SIG-M5 treated with dmso at 0.1 percent for 504 hours (cell line): ENCODE results near the gene UBE2N.

Experiments
- DNase-seq: peaks from one replicate; lab custom pipeline; 2025; ENCODE audit not compliant: unreplicated experiment; lab: John Stamatoyannopoulos, UW

UBE2N gene, protein sequence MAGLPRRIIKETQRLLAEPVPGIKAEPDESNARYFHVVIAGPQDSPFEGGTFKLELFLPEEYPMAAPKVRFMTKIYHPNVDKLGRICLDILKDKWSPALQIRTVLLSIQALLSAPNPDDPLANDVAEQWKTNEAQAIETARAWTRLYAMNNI

DNA sequence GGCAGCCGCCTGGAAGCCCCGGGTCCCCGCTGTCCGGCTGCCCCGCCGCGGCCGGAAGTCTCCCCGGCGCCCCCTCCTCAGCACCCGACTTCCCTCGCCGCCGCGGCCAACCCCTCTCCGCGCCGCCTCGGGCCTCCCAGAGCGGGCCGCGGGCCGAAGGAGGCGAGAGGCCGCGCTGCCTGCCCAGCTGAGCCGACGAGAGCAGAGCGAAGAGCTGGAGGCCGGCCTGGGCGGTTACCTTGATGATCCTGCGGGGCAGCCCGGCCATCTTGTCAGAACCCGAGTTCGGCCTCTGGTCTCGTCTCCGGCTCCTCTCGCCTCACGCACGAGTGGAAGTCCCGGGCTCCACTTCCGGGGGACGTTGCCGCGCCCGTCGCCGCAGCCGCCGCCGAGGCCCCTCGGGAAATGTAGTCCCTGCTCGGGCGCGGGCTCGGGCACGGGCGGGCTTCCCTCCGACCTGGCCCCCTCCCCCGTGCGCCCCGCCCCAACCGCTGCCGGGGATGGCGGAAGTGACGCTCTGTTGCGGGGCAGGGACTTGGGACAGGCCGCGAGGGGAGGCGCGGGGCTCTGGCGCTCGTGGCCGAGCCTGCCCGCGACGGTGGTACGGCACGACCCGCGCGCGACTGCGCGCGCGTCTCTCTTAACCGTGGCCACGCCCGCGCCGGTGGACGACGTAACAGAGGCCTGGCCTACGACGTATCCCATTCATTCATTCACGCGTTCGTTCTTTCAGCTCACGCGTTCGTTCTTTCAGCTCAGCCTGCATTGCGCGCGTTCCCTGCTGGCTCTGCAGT, at the start of gene UBE2N:
TSS of gene UBE2N (minus strand) at position 331 of the 794 bp plus-strand sequence. CDS start at position 268, 63 bp downstream.
- DNase-seq: peak; percentile 96

DNA sequence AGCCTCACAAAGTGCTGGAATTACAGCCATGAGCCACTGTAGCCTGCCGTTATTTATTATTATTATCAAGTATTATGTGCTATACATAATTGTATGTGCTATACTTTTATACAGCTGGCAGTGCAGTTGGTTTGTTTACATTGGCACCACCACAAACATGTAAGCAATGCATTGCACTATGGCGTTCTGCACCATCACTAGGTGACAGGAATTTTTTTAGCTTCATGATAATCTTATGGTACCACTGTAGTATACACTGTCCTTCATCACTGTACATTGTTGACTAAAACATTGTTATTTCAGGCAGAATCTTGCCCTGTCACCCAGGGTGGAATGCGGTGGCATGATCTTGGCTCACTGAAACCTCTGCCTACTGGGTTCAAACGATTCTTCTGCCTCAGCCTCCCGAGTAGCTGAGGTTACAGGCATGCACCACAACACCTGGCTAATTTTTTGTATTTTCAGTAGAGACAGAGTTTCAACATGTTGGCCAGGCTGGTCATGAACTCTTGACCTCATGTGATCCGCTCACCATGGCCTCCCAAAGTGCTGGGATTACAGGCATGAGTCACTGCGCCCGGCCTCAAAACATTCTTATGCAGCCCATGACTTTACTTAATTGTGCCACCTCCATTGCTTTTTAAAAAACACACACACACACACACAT, 42.7 kb upstream of the UBE2N start:
- DNase-seq: no peak

DNA sequence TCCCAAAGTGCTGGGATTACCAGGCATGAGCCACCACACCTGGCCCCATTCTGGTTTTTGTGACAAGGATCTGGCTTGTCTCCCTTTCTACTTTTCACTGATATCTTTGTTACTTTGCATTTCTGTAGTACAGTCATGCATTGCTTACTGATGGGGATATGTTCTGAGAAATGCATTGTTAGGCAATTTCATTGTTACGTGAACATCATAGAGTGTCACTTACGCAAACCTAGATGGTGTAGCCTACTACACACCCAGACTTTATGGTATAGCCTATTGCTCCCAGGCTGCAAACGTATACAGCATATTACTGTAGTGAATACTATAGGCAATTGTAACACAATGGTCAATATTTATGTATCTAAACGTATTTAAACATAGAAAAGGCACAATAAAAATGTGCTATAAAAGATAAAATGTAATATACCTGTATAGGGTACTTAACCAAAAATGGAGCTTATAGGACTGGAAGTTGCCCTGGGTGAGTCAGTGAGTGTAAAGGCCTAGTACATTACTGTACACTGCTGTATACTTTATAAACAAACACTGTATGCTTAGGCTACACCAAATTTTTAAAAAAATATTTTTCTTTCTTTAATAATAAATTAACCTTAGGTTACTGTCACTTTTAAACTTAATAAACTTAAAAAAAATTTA, 41.5 kb upstream of the UBE2N start:
- no peak for DNase-seq

DNA sequence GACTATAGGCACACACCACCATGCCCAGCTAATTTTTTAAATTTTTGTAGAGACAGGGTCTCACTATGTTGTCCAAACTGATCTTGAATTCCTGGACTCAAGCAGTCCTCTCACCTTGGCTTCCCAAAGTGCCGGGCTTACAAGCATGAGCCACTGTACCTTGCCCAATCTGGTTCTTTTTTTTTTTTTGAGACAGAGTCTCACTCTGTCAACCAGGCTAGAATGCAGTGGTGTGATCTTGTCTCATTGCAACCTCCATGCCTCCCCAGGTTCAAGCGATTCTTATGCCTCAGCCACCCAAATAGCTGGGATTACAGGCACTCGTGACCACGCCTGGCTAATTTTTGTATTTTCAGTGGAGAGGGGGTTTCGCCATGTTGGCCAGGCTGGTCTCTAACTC, 41.0 kb upstream of the UBE2N start:
- DNase-seq: no peak

DNA sequence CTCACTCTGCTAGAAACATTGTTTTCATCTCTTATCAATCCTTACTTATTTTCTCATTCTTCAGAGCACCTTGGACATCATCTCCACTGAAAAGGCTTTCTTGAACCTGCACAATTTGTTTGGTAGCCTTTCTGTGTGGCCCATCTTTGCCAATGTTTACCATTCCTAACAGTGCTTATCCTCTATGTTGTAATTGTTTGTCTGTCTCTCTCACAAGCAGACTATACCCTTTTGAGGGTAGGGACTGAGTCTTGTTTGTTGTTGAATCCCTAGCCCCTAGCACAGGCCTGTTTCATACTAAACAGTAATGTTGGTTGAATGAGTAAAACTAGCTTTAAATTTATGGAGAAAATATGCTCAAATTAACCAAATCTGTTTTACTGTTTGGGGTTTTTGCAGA, 34.8 kb upstream of the UBE2N start:
- no peak for DNase-seq

DNA sequence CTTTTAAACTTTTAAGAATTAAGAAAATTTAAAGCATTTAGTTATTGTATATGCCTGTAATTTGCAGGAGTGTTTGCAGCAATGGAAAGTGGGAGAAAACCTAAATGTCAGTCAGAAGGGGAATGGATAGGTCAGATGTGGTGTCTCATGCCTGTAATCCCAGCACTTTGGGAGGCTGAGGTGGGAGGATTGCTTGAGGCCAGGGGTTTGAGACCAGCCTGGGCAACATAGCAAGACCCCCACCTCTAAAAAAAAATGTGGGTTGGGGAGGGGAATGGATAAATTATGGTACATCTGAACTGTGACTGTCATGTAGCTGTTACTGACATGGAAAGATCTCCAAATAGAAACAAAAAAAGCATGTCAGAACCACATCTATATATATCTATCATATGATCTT, 27.6 kb upstream of the UBE2N start:
- no peak for DNase-seq

DNA sequence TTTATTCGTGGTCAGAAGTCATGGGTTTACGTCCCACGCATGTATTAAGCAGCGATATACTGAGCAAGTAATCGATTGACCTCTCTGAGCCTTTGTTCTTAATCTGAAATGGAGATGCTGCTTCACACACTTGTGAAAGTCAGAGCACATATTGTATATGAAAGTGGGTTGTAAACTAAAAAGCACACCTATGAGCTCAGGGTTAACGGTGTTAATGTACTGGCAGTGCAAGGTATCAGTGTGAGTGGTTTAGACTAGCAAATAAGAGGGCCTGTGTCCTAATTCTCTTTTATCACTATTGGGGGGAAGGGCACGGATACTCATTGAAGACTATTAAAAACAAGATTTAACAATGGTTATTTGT, 26.2 kb upstream of the UBE2N start:
- no peak for DNase-seq

DNA sequence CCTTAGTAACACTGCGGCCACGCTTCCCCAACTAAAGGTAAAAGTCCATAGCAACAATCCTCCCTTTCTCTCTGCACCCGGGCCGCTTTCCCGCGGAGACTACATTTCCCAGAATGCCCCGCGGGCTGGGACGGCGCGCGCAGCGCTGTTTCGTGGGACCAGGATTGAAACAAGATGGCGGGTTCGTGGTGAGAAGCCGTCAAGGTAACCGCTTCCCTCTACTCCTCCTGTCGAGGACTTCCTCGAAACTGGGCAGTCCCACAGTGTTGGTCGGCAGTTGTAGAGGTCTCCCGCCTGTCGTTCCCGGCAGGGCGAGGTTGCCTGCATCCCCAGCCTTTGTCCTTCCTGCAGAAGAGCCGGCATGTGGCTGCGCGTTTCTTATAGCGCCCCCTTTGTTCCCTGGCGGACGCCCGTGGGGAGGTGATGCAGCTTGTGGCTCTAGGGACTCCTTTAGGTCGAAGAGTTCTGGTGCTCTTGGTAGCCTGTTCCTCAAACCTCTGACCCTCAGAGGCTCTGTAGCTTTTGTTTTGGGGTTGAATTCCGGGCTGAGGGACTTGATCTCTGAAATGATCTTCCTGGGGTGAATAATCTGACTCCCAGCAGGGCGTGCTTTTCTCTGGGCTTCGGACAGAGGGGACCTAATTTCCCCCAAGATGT, 25.7 kb upstream of the UBE2N start, which contains the start of gene MRPL42:
TSS of gene MRPL42 (plus strand) at position 164 of the 657 bp plus-strand sequence. CDS start 1,772 bp downstream, outside the sequence.
- DNase-seq: peak; percentile 90

DNA sequence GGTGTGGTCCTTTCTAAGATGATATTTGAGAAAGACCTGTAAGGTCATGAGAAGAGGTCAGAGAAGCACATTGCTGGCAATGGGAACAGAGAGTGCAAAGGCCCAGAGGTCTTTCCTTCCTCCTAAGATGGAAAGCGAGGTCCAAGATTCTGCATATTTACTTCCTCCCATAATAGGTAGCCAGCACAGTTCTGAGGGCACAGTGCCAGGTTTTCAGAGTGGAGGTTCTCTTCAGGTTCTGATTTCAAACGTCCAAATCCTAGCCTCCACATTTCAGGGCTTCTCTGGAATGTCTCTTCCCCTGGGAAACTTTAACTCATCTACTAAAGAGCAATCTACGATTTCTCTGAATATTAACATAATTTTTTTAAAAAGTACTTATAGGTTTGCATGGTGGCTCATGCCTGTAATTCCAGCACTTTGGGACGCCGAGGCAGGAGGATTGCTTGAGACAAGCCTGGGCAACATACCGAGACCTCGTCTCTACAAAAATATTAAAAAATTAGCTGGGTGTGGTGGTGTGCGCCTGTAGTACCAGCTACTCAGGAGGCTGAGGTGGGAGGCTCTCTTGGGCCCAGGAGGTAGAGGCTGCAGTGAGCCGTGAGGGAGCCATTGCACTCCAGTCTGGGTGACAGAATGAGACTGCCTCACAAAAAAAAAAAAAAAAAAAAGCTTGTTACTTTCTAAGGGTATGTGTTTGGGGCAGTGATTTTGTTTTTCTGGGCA, 25.0 kb upstream of the UBE2N start:
- no peak for DNase-seq

DNA sequence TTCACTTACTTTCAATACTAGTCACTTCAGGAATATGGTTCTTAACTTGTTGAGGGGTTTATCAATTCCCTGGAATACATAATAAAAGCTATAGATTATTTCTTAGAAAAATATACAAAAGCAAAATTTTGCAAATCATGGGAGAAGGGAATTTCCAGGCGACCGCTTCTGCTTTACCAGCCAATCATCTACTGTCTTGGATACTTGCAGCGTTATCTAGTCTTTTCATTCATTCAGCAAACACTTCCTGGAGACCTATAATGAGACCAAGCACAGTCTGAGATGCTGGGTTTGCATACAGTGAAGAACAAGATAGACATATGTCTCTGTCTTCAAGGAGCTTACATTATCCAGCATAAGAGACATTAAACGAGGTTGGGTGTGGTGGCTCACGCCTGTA, 24.1 kb upstream of the UBE2N start:
- no peak for DNase-seq

DNA sequence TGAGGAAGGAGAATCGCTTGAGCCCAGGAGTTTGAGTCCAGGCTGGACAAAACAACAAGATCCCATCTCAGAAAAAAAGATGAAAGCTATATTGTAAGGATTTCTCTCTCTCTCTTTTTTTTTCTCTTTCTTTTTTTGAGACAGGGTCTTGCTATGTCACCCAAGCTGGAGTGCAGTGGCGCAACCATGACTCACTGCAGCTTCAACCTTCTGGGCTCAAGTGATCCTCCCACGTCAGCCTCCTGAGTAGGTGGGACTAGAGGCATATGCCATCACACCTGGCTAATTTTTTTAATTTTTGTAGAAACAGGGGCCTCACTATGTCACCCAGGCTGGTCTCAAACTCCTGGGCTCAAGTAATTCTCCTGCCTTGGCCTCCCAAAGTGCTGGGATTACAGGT, 19.8 kb upstream of the UBE2N start:
- peak; percentile 34 for DNase-seq

DNA sequence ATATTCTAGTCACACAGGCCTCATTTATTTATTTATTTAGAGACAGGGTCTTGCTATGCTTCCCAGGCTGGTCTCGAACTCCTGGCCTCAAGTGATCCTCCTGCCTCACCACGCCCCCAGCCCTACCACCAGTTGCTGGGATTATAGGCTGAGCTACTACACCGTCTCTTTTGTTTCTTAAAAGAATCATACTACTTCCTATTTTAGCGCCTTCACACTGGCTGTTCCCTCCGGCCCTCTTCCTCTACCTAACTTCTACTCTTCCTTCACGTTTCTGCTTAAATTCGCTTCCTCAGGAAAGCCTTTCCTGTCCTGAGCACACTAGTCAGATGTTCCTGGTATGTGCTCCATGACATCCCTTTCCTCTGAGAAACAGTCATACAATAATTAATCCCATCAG, 19.2 kb upstream of the UBE2N start:
- DNase-seq: peak; percentile 80

DNA sequence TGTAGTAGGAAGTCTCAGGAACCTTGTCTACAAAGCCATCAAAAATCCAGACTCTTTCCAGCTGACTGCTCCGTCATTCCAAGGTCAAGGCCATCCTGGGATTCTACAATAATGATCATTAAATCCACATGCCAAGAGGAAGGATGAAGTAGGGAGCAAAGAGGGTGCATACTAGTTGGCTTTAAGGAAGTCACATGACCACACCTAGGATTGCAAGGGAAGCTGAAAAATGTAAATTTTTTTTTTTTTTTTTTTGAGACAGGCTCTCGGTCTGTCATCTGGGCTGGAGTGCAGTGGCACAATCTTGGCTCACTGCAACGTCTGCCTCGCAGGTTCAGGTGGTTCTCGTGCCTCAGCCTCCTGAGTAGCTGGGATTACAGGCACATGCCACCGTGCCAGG, 18.3 kb upstream of the UBE2N start:
- peak; percentile 47 for DNase-seq

DNA sequence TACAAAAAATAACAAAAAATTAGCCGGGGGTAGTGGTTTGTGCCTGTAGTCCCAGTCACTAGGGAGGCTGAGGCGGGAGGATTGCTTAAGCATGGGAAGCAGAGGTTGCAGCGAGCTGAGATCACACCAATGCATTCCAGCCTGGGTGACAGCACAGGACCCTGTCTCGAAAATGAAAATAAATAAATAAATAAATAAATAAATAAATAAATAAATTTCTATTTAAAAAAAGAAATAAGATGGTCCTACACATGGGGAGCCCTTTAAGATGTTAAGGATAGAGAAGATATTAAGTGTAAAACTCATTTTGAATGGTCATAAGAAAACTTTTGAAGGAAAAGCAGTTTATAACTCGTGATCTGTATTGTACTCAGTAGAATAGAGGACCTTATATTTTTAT, 17.4 kb upstream of the UBE2N start:
- DNase-seq: no peak

DNA sequence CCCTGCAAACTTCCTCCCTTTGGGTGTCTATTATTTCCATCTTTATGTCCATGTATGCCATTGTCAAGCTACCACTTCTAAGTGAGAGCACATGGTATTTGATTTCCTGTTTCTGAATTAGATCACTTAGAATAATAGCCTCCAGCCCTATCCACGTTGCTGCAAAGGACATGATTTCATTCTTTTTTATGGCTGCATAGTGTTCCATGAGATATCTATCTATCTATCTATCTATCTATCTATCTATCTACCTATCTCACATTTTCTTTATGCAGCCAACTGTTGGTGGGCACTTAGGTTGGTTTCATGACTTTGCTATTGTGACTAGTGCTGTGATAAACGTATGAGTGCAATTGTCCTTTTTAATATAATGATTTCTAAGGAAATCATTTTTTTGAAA, 14.3 kb upstream of the UBE2N start:
- DNase-seq: no peak

DNA sequence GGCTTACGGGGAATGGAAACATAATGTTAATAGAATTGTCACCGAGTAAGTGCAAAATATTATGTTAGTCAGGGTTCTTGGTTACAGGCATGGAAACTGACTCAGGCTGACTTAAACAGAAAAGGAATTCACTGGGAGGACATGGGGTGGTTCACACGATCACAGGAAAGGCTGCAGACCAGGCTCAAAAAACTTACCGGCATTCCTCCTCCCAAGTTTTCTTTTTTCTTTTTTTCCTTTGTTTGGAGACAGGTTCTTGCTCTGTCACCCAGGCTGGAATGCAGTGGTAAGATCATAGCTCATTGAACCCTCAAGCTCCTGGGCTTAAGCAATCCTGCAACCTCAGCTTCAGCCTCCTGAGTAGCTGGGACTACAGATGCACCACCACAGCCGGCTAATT, 11.9 kb upstream of the UBE2N start:
- no peak for DNase-seq

DNA sequence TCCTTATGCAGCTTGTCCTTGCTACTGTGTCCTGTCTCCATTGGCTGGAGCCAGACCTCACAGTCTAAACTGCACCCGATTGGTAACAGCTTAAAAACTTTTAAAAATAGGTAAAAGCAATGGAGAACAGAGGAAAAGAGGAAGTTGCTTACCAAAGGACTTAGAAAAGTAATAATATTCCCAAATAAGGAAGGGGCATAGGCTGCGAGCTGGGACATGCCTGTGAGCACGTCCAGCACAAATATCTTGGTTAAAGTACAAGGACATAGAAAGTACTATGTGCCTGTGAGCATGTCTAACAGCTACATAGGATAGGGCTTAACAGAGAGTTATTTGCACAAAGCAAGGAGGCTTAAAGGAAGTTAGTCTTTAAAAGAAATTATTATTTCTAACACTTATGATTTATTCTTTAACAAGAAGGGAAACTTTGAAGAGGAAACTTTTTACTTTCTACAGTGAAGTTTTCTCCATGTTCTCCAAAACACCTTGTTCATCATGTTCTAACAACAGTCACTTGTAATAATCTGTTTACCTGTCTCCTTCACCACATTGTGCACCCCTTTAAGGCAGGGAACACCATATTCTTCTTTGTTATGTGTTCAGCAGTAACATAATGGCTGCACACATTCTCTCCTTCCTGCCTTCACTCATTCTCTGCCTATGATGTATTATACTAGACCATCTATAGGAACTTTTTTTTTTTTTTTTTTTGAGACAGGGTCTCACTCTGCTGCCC, 9.8 kb upstream of the UBE2N start:
- no peak for DNase-seq

DNA sequence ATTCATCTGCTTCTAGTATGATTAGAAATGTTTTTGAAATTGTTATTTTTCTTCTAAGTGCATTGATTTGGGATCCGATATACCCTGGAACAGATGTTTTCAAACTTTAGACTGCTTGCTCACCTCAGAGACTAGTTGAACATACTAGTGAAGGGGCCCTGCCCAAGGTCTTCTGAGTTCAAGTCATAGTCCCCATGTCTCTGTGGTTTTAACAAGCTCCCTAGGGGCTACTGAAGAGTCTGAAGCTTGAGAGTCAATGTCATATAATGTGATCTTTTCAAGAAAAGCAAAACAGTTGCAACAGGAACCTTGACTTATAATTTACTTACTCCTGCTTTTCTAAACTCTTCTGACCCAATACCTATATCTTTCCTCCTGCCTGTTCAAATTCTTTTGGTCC, 7.5 kb upstream of the UBE2N start:
- no peak for DNase-seq

DNA sequence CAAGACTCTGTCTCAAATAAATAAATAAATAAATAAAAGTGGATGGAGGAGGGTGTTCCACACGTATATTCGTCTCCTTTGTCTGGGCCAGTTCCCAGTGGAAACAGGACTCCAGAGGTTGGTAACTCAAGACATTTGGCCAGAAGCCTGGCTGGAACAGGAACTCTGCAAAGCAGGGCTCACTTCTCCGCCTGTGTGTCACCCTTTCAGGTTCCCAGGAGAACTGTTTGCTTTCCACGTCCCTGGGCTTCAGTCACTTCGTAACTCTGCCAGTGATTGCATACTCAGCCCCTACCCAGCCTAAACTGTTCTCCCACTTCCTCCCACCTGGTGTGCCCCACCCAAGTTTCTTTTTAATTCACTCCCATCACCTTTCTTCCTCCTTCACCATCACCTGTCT, 7.0 kb upstream of the UBE2N start:
- no peak for DNase-seq
